Large intestine (tissue), 3 donors: ENCODE data around the gene PTP4A2. TPM values are rescaled to one million over a fixed set of nuclear protein-coding genes. Genes with fewer than 3 reads are reported as not detected.

Experiments
- DNase-seq, 2 donors: peaks; one replicate each; pipeline versions ENCODE4 v3.0.0 to v3.0.0-alpha.2; 2013
- H3K27ac ChIP-seq: one replicate; pipeline ENCODE4 v1.5.1; 2013; ENCODE audit warnings: low read length
- H3K27me3 ChIP-seq: 2 replicates; pipeline ENCODE4 v1.6.1; 2013; ENCODE audit warnings: low read length; ENCODE audit not compliant: control insufficient read depth, insufficient read depth
- H3K36me3 ChIP-seq: 2 replicates; pipeline ENCODE4 v1.6.1; 2013; ENCODE audit warnings: low read length; ENCODE audit not compliant: control insufficient read depth, insufficient read depth
- H3K4me1 ChIP-seq: one replicate; pipeline ENCODE4 v1.6.1; 2013; ENCODE audit warnings: low read length; ENCODE audit not compliant: control insufficient read depth, insufficient read depth
- H3K4me3 ChIP-seq: one replicate; pipeline ENCODE4 v1.5.1; 2013; ENCODE audit warnings: low read length
- H3K9me3 ChIP-seq: one replicate; pipeline ENCODE4 v1.6.1; 2013; ENCODE audit warnings: mild to moderate bottlenecking, low read depth, low read length, moderate library complexity; ENCODE audit not compliant: control insufficient read depth
- WGBS: methylation state at CpG from one replicate; pipeline ENCODE4 v1.1.5; 2013; ENCODE audit warnings: low lambda C conversion rate; ENCODE audit not compliant: insufficient coverage; 5-methylcytosine and 5-hydroxymethylcytosine counted together
- polyA plus RNA-seq: library from polyadenylated mRNA; unstranded; fragments of 120-200 nt; gene quantifications from one replicate; pipeline ENCODE4 v1.2.1, GENCODE V29; 2013

PTP4A2 gene
- polyA plus RNA-seq, 1 donor = 188 TPM

DNA sequence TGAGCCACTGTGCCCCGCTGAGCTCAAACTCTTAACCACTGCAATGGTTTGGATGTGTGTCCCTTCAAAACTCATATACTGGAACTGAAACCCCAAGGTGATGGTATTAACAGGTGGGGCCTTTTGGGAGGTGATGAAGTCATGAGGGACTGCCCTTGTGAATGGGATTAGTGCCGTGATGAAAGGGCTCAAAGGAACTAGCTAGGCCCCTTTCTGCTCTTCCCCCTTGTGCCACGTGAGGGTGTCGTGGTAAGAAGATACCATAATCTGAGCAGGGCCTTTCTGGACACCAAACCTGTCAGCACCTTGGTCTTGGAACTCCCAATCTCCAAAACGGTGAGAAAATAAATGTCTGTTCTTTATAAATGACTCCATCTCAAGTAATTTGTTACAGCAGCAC lies 76.8 kb downstream of the PTP4A2 start:
- Histone ChIP-seq H3K4me3 (no peak overlapping the region), H3K9me3 (no peaks in the 10 kb centered on the region), H3K27me3 (no peaks in the 10 kb centered on the region), H3K4me1 (peaks cover 4% of the 10 kb centered on the region), H3K27ac (no peak overlapping the region), H3K36me3 (no peaks in the 10 kb centered on the region)
- WGBS = 100% methylated on average over 1 of the region's 5 CpGs
- DNase-seq = no peak

DNA sequence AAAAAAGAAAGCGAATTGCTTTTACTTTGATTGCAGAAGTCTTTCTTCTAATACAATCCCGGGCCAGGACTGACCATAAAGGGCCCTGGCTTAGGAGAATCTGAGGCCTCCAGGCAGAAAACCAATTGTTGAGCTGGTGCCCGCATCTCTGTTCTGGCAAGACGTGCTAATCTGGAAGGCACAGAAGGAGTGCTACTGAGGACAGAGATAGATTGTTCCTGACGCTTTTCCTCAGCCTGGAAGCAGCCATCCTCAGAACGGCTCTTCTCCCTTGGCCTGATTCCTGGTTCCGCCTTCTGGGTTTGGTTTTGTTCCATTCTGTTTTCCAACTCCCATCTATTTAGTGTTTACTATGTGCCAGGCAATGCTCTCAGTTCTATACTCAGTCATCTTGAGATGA lies 77.6 kb downstream of the PTP4A2 start:
- Histone ChIP-seq H3K9me3 (no peaks in the 10 kb centered on the region), H3K27me3 (no peaks in the 10 kb centered on the region), H3K4me3 (no peak overlapping the region), H3K27ac (no peak overlapping the region), H3K4me1 (peaks cover 11% of the 10 kb centered on the region), H3K36me3 (no peaks in the 10 kb centered on the region)
- WGBS = no CpG with 5 or more reads among the region's 7 CpGs
- DNase-seq = no peak

DNA sequence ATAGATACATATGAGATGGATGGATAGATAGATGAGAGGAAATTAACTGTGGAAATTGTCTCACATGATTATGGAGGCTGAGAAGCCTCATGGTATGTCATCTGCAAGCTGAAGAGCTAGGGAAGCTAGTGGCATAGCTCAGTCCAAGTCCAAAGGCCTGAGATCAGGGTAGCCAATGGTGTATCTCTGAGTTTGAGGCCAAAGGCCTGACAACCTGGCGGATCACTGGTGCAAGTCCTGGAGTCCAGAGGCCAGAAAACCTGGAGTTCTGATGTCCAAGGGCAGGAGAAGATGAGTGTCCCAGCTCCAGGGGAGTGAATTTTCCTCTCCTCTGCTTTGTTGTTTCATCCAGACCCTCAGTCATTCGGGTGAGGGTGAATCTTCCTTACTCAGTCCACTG lies 78.4 kb downstream of the PTP4A2 start:
- no peaks in the 10 kb centered on the region for H3K36me3 ChIP-seq
- H3K9me3 ChIP-seq = no peaks in the 10 kb centered on the region
- H3K4me3 ChIP-seq = no peak overlapping the region
- H3K27ac ChIP-seq = peak overlapping the region; percentile 64
- H3K27me3 ChIP-seq = no peaks in the 10 kb centered on the region
- DNase-seq = peak; percentile 62 to 77
- no CpG with 5 or more reads among the region's 2 CpGs for WGBS
- peaks cover 17% of the 10 kb centered on the region for H3K4me1 ChIP-seq

DNA sequence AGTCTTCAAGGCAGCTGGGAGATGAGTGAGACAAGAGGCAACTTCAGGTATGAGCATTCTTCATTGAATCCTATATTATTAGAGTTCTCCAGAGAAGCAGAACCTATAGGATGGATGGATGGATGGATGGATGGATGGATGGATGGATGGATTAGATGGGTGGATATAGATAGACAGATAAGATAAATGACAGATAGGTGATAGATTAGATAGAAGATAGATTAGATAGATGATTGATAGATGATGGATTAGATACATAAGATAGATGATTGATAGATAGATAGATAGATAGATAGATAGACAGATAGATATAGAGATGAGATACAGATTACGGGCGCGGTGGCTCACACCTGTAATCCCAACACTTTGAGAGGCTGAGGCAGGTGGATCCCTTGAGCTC lies 79.1 kb downstream of the PTP4A2 start:
- WGBS = no CpG with 5 or more reads among the region's 3 CpGs

DNA sequence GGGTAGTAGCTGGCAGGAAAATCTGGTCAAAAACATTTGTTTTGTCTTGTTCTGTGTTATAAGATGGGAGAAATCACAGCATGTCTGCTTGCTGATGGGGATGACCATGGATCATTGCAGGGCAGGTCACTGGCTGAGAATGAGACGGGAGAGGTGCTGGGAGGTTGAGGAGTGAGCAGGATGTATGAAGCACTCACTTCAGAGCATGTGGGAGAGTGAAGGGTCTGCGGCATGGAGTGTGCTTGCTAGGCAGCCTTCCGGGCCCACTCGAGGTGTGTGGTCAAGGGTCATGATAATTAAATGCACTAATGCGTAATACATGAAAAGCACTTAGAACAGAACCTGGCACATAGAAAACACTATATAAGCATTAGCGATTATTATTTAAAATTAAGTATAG lies 80.3 kb downstream of the PTP4A2 start:
- H3K4me1 ChIP-seq = peaks cover 21% of the 10 kb centered on the region
- 100% methylated on average over 1 of the region's 6 CpGs for WGBS
- H3K36me3 ChIP-seq = no peaks in the 10 kb centered on the region
- H3K4me3 ChIP-seq = no peak overlapping the region
- no peaks in the 10 kb centered on the region for H3K9me3 ChIP-seq
- H3K27ac ChIP-seq = no peak overlapping the region
- H3K27me3 ChIP-seq = no peaks in the 10 kb centered on the region
- no peak for DNase-seq

More for the DNA sequence above, 79.1 kb downstream of the PTP4A2 start:
- H3K36me3 ChIP-seq = no peaks in the 10 kb centered on the region
- H3K4me1 ChIP-seq = peaks cover 21% of the 10 kb centered on the region
- no peak overlapping the region for H3K4me3 ChIP-seq
- no peak for DNase-seq
- H3K27ac ChIP-seq = no peak overlapping the region
- H3K9me3 ChIP-seq = no peaks in the 10 kb centered on the region
- H3K27me3 ChIP-seq = no peaks in the 10 kb centered on the region

Other genes with a start within 250 kb of the PTP4A2 start
- gene COL16A1, start 234.4 kb downstream of the PTP4A2 start, polyA plus RNA-seq = 188 TPM
- 56.1 TPM for gene ADGRB2, start 174.0 kb downstream of the PTP4A2 start, polyA plus RNA-seq
- gene SPOCD1, start 122.3 kb downstream of the PTP4A2 start, polyA plus RNA-seq = 1.2 TPM
- 130 TPM for gene KHDRBS1, start 75.5 kb upstream of the PTP4A2 start, polyA plus RNA-seq
- gene TMEM39B, start 134.6 kb upstream of the PTP4A2 start, polyA plus RNA-seq = 14.9 TPM
- 25.3 TPM for gene KPNA6, start 169.7 kb upstream of the PTP4A2 start, polyA plus RNA-seq
- 33.7 TPM for gene TXLNA, start 241.3 kb upstream of the PTP4A2 start, polyA plus RNA-seq